GM23338 (cell line): ENCODE results near the gene HUS1. TPM values are rescaled to one million over a fixed set of nuclear protein-coding genes. Genes with fewer than 3 reads are reported as not detected.
A peak's percentile ranks its signal among the peaks of the same experiment; 100 is the strongest.

ENCODE experiments used
- ATAC-seq: fragments of 200-7000 bp; cut with Tn5 transposase; 3 replicates; pipeline ENCODE4 v1.9.1; 2020
- DNase-seq: peaks from one replicate; pipeline ENCODE4 v3.0.0-alpha.2; 2015; ENCODE audit warnings: low spot score
- H2AFZ ChIP-seq: fragments of 200-600 bp; sonication (generic); 2 replicates; pipeline ENCODE4 v1.8.0; 2016; ENCODE audit warnings: antibody characterized with exemption, mild to moderate bottlenecking, moderate library complexity
- H3F3A ChIP-seq: fragments of 200-600 bp; sonication (generic); replicated peaks from 2 replicates; pipeline ENCODE4 v1.8.0; 2017; ENCODE audit warnings: antibody characterized with exemption, mixed run types, low read depth
- H3K27ac ChIP-seq: fragments of 200-600 bp; sonication (generic); 2 replicates; pipeline ENCODE4 v1.6.1; 2016; ENCODE audit warnings: low read depth
- H3K27me3 ChIP-seq: fragments of 200-600 bp; sonication (generic); 2 replicates; pipeline ENCODE4 v1.8.0; 2016; ENCODE audit warnings: mild to moderate bottlenecking, mixed run types, moderate library complexity; ENCODE audit not compliant: insufficient read depth
- H3K36me3 ChIP-seq: fragments of 200-600 bp; sonication (generic); 2 replicates; pipeline ENCODE4 v1.8.0; 2016; ENCODE audit warnings: mild to moderate bottlenecking; ENCODE audit not compliant: insufficient read depth
- H3K4me1 ChIP-seq: fragments of 200-600 bp; sonication (generic); 2 replicates; pipeline ENCODE4 v1.8.0; 2016; ENCODE audit warnings: mild to moderate bottlenecking, moderate library complexity; ENCODE audit not compliant: insufficient read depth
- H3K4me2 ChIP-seq: fragments of 200-600 bp; sonication (generic); 2 replicates; pipeline ENCODE4 v1.7.1; 2017; ENCODE audit warnings: mixed run types
- H3K4me3 ChIP-seq: fragments of 200-600 bp; sonication (generic); 2 replicates; pipeline ENCODE4 v1.6.1; 2016; ENCODE audit warnings: mixed run types
- H3K79me2 ChIP-seq: fragments of 200-600 bp; sonication (generic); replicated peaks from 2 replicates; pipeline ENCODE4 v1.8.0; 2017; ENCODE audit warnings: mild to moderate bottlenecking; ENCODE audit not compliant: insufficient read depth
- H3K9me2 ChIP-seq: fragments of 200-600 bp; sonication (generic); 2 replicates; pipeline ENCODE4 v1.8.0; 2017; ENCODE audit not compliant: insufficient read depth
- H4K20me1 ChIP-seq: fragments of 200-600 bp; sonication (generic); replicated peaks from 2 replicates; pipeline ENCODE4 v1.8.0; 2017; ENCODE audit warnings: mild to moderate bottlenecking; ENCODE audit not compliant: insufficient read depth
- H3K27ac Mint-ChIP-seq: 2 replicates; pipeline ENCODE4 v1.8.0; 2020; ENCODE audit warnings: inconsistent platforms, mild to moderate bottlenecking, moderate library complexity, mixed read lengths
- H3K27me3 Mint-ChIP-seq: 3 replicates; pipeline ENCODE4 v1.8.0; 2022; ENCODE audit warnings: low read depth, mild to moderate bottlenecking, moderate library complexity, mixed read lengths, inconsistent platforms; ENCODE audit not compliant: insufficient read depth, poor library complexity
- H3K36me3 Mint-ChIP-seq: 3 replicates; pipeline ENCODE4 v1.8.0; 2021; ENCODE audit warnings: low read depth, mild to moderate bottlenecking, inconsistent platforms, moderate library complexity, mixed read lengths
- H3K4me1 Mint-ChIP-seq: 3 replicates; pipeline ENCODE4 v1.8.0; 2020; ENCODE audit warnings: mild to moderate bottlenecking, inconsistent platforms, mixed read lengths
- H3K4me3 Mint-ChIP-seq: 3 replicates; pipeline ENCODE4 v1.8.0; 2021; ENCODE audit warnings: moderate library complexity, mild to moderate bottlenecking, inconsistent platforms, mixed read lengths
- H3K9me3 Mint-ChIP-seq: 3 replicates; pipeline ENCODE4 v1.8.0; 2020; ENCODE audit warnings: moderate library complexity, mild to moderate bottlenecking, inconsistent platforms, mixed read lengths
- CREB1 ChIP-seq: fragments of 250-450 bp; sonication (Bioruptor Pico); IDR thresholded peaks from 2 replicates; pipeline ENCODE4 v1.5.0; 2020; ENCODE audit warnings: low read depth, mild to moderate bottlenecking, moderate library complexity
- JUNB ChIP-seq: IDR thresholded peaks from one replicate; pipeline ENCODE4 v1.6.1; 2016; ENCODE audit warnings: antibody characterized with exemption; ENCODE audit not compliant: unreplicated experiment
- POLR2AphosphoS5 ChIP-seq: IDR thresholded peaks from 2 replicates; pipeline ENCODE4 v1.6.1; 2016; ENCODE audit warnings: antibody characterized with exemption, low read depth
- ZNF114 ChIP-seq: fragments of 250-450 bp; sonication (Bioruptor Pico); IDR thresholded peaks from 2 replicates; pipeline ENCODE4 v1.5.0; 2020; ENCODE audit warnings: mild to moderate bottlenecking, moderate library complexity
- polyA plus RNA-seq: library from polyadenylated mRNA; unstranded; fragments of >200 nt; fragmentation: Nextera tagmentation; extraction: Ambion mirVana; gene quantifications from 2 replicates; pipeline ENCODE4 v1.2.1, GENCODE V29; 2016
- total RNA-seq: library from RNA; depleted of rRNA; stranded (reverse); fragments of >200 nt; shearing (Covaris generic); gene quantifications from 2 replicates; pipeline ENCODE4 v1.2.3, GENCODE V29; 2014
- TF ChIP-seq, protein P1 (sequence below): fragments of 250-450 bp; sonication (Bioruptor Pico); IDR thresholded peaks from 2 replicates; pipeline ENCODE4 v1.5.0; 2020; ENCODE audit warnings: mild to moderate bottlenecking, moderate library complexity
- TF ChIP-seq, protein P2 (sequence below), 2 experiments: fragments of 200-600 bp in 1 of 2; sonication (generic) in 1 of 2; conservative IDR thresholded peaks; 2 replicates each; pipeline versions ENCODE4 v1.5.1 to v1.6.1; 2016 to 2017; ENCODE audit warnings: antibody characterized with exemption in 2 of 2, low read depth in 2 of 2, mild to moderate bottlenecking in 2 of 2, moderate library complexity in 1 of 2
- TF ChIP-seq, protein P3 (sequence below): IDR thresholded peaks from one replicate; pipeline ENCODE4 v1.6.1; 2018; ENCODE audit warnings: antibody characterized with exemption; ENCODE audit not compliant: unreplicated experiment

HUS1 gene
- total and polyA plus RNA-seq, 2 experiments from 2014 or later, result 14.9 to 29.7 TPM

DNA sequence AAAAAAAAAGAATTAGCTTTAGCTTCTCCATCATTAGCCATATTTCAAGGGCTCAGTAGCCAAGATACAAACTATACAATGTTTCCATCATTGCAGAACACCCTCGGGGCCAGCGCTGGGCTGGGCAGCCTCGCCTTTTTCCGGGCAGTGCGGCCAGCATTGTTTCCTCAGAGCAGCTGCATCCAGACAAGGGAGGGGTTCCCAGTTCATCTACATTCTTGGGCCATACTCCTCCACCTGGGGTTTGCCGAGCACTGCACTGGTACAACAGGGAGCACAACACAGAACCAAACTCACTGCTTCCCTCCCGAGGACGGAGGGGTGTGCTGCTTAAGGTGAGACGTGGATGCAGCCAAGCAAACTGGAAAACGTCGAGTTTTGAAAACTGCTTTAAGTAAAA is 28.7 kb downstream of the HUS1 start:
- Histone ChIP-seq H3K4me3 (no peak overlapping the region), H3K79me2 (no peaks in the 10 kb centered on the region), H4K20me1 (no peaks in the 10 kb centered on the region), H3K27me3 (no peaks in the 10 kb centered on the region), H3K9me2 (no peaks in the 10 kb centered on the region), H3F3A (0 out of 2 replicates have a peak, but pooled peaks cover 3% of the 10 kb centered on the region), H3K4me2 (no peak overlapping the region), H3K27ac (no peak overlapping the region), H3K4me1 (peaks cover 6% of the 10 kb centered on the region), H2AFZ (no peak overlapping the region), H3K36me3 (peaks cover 9% of the 10 kb centered on the region)
- Mint-ChIP-seq H3K36me3 (peaks cover 5% of the 10 kb centered on the region; the same call in 2 of the 3 replicates), H3K27me3 (peaks cover 7% of the 10 kb centered on the region), H3K27ac (no peak overlapping the region), H3K4me1 (peaks cover 27% of the 10 kb centered on the region), H3K4me3 (no peak overlapping the region), H3K9me3 (no peaks in the 10 kb centered on the region)
- TF ChIP-seq, protein P1, sequence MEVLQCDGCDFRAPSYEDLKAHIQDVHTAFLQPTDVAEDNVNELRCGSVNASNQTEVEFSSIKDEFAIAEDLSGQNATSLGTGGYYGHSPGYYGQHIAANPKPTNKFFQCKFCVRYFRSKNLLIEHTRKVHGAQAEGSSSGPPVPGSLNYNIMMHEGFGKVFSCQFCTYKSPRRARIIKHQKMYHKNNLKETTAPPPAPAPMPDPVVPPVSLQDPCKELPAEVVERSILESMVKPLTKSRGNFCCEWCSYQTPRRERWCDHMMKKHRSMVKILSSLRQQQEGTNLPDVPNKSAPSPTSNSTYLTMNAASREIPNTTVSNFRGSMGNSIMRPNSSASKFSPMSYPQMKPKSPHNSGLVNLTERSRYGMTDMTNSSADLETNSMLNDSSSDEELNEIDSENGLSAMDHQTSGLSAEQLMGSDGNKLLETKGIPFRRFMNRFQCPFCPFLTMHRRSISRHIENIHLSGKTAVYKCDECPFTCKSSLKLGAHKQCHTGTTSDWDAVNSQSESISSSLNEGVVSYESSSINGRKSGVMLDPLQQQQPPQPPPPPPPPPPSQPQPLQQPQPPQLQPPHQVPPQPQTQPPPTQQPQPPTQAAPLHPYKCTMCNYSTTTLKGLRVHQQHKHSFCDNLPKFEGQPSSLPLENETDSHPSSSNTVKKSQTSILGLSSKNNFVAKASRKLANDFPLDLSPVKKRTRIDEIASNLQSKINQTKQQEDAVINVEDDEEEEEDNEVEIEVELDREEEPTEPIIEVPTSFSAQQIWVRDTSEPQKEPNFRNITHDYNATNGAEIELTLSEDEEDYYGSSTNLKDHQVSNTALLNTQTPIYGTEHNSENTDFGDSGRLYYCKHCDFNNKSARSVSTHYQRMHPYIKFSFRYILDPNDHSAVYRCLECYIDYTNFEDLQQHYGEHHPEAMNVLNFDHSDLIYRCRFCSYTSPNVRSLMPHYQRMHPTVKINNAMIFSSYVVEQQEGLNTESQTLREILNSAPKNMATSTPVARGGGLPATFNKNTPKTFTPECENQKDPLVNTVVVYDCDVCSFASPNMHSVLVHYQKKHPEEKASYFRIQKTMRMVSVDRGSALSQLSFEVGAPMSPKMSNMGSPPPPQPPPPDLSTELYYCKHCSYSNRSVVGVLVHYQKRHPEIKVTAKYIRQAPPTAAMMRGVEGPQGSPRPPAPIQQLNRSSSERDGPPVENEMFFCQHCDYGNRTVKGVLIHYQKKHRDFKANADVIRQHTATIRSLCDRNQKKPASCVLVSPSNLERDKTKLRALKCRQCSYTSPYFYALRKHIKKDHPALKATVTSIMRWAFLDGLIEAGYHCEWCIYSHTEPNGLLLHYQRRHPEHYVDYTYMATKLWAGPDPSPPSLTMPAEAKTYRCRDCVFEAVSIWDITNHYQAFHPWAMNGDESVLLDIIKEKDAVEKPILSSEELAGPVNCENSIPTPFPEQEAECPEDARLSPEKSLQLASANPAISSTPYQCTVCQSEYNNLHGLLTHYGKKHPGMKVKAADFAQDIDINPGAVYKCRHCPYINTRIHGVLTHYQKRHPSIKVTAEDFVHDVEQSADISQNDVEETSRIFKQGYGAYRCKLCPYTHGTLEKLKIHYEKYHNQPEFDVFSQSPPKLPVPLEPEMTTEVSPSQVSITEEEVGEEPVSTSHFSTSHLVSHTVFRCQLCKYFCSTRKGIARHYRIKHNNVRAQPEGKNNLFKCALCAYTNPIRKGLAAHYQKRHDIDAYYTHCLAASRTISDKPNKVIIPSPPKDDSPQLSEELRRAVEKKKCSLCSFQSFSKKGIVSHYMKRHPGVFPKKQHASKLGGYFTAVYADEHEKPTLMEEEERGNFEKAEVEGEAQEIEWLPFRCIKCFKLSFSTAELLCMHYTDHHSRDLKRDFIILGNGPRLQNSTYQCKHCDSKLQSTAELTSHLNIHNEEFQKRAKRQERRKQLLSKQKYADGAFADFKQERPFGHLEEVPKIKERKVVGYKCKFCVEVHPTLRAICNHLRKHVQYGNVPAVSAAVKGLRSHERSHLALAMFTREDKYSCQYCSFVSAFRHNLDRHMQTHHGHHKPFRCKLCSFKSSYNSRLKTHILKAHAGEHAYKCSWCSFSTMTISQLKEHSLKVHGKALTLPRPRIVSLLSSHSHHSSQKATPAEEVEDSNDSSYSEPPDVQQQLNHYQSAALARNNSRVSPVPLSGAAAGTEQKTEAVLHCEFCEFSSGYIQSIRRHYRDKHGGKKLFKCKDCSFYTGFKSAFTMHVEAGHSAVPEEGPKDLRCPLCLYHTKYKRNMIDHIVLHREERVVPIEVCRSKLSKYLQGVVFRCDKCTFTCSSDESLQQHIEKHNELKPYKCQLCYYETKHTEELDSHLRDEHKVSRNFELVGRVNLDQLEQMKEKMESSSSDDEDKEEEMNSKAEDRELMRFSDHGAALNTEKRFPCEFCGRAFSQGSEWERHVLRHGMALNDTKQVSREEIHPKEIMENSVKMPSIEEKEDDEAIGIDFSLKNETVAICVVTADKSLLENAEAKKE (CRISPR knock-in tag), result no peak
- TF ChIP-seq, protein P2, sequence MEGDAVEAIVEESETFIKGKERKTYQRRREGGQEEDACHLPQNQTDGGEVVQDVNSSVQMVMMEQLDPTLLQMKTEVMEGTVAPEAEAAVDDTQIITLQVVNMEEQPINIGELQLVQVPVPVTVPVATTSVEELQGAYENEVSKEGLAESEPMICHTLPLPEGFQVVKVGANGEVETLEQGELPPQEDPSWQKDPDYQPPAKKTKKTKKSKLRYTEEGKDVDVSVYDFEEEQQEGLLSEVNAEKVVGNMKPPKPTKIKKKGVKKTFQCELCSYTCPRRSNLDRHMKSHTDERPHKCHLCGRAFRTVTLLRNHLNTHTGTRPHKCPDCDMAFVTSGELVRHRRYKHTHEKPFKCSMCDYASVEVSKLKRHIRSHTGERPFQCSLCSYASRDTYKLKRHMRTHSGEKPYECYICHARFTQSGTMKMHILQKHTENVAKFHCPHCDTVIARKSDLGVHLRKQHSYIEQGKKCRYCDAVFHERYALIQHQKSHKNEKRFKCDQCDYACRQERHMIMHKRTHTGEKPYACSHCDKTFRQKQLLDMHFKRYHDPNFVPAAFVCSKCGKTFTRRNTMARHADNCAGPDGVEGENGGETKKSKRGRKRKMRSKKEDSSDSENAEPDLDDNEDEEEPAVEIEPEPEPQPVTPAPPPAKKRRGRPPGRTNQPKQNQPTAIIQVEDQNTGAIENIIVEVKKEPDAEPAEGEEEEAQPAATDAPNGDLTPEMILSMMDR (conservative IDR thresholded peaks at IDR 0.05; ENCODE audit: low read depth in 2 of 2), result peak in 1 of 2 experiments; percentile 23; a peak in 2 of 4 replicates
- DNase-seq (peak; percentile 58), ATAC-seq (peak; percentile 82)

DNA sequence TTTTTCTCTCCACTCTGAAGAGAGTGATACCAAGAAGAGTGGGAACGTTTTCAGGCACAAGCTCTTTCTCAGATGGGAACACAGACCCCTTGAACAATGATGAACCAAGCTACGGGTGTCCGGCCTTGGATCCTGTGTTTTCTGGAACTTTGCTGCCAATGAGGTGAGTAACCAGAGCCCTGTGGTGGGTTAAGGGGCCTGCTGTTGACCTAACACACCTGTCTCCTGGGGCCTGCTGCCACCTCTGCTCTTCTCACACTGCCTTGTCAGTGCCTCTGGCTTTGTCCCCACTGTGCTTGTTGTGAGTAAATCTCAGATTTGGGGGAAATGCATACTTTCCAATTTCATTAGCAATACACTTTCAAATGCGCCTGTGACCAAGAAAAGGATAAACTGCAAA is 29.7 kb downstream of the HUS1 start:
- no peak overlapping the region for H3K27ac Mint-ChIP-seq
- peaks cover 7% of the 10 kb centered on the region for H3K27me3 Mint-ChIP-seq
- Histone ChIP-seq H3K4me3 (no peak overlapping the region), H3K4me2 (no peak overlapping the region), H2AFZ (peak overlapping the region; percentile 28; the same call in 1 of the 2 replicates), H3K79me2 (no peaks in the 10 kb centered on the region), H3K4me1 (peaks cover 6% of the 10 kb centered on the region), H3K27ac (no peak overlapping the region), H3F3A (0 out of 2 replicates have a peak, but pooled peaks cover 3% of the 10 kb centered on the region), H3K9me2 (no peaks in the 10 kb centered on the region), H4K20me1 (no peaks in the 10 kb centered on the region), H3K27me3 (no peaks in the 10 kb centered on the region), H3K36me3 (peaks cover 3% of the 10 kb centered on the region)
- no peaks in the 10 kb centered on the region for H3K9me3 Mint-ChIP-seq
- ATAC-seq, result no peak
- H3K36me3 Mint-ChIP-seq, result peaks cover 2% of the 10 kb centered on the region; the same call in 1 of the 3 replicates
- no peak for DNase-seq
- H3K4me3 Mint-ChIP-seq, result no peak overlapping the region
- H3K4me1 Mint-ChIP-seq, result peaks cover 27% of the 10 kb centered on the region
- TF ChIP-seq CREB1 (CRISPR knock-in tag) (no peak), POLR2AphosphoS5 (no peak), JUNB (no peak), ZNF114 (CRISPR knock-in tag) (no peak)
- TF ChIP-seq, protein P2 (conservative IDR thresholded peaks at IDR 0.05; ENCODE audit: low read depth in 2 of 2), result no peak
- TF ChIP-seq, protein P3, sequence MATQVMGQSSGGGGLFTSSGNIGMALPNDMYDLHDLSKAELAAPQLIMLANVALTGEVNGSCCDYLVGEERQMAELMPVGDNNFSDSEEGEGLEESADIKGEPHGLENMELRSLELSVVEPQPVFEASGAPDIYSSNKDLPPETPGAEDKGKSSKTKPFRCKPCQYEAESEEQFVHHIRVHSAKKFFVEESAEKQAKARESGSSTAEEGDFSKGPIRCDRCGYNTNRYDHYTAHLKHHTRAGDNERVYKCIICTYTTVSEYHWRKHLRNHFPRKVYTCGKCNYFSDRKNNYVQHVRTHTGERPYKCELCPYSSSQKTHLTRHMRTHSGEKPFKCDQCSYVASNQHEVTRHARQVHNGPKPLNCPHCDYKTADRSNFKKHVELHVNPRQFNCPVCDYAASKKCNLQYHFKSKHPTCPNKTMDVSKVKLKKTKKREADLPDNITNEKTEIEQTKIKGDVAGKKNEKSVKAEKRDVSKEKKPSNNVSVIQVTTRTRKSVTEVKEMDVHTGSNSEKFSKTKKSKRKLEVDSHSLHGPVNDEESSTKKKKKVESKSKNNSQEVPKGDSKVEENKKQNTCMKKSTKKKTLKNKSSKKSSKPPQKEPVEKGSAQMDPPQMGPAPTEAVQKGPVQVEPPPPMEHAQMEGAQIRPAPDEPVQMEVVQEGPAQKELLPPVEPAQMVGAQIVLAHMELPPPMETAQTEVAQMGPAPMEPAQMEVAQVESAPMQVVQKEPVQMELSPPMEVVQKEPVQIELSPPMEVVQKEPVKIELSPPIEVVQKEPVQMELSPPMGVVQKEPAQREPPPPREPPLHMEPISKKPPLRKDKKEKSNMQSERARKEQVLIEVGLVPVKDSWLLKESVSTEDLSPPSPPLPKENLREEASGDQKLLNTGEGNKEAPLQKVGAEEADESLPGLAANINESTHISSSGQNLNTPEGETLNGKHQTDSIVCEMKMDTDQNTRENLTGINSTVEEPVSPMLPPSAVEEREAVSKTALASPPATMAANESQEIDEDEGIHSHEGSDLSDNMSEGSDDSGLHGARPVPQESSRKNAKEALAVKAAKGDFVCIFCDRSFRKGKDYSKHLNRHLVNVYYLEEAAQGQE, result no peak
